DND-41 (cell line): Measurements from ENCODE around the gene ANKS1B.

ENCODE experiments used
- ATAC-seq: fragments of 200-7000 bp; cut with Tn5 transposase; 3 replicates; pipeline ENCODE4 v1.9.1; 2021; ENCODE audit warnings: low read depth; ENCODE audit not compliant: insufficient read depth
- DNase-seq: peaks from one replicate; pipeline ENCODE4 v3.0.0-alpha.2; 2020
- H2AFZ ChIP-seq: 2 replicates; pipeline ENCODE4 v1.6.0; 2012; ENCODE audit warnings: low read depth, low read length
- H3K27ac ChIP-seq: 2 replicates; pipeline ENCODE4 v1.5.1; 2012; ENCODE audit warnings: low read length, inconsistent platforms
- H3K27me3 ChIP-seq: fragments of 200-600 bp; sonication (generic); 2 replicates; pipeline ENCODE4 v1.6.0; 2012; ENCODE audit warnings: low read length, mild to moderate bottlenecking, inconsistent platforms; ENCODE audit not compliant: insufficient read depth, poor library complexity
- H3K36me3 ChIP-seq: 2 replicates; pipeline ENCODE4 v1.5.1; 2012; ENCODE audit warnings: low read length, inconsistent platforms; ENCODE audit not compliant: insufficient read depth
- H3K4me1 ChIP-seq: 2 replicates; pipeline ENCODE4 v1.5.1; 2012; ENCODE audit warnings: mild to moderate bottlenecking, low read length; ENCODE audit not compliant: insufficient read depth
- H3K4me2 ChIP-seq: 2 replicates; pipeline ENCODE4 v1.6.0; 2012; ENCODE audit warnings: mild to moderate bottlenecking, moderate library complexity, low read length, inconsistent platforms; ENCODE audit not compliant: insufficient read depth
- H3K4me3 ChIP-seq, 2 experiments: fragments of 200-600 bp in 1 of 2; shearing (Covaris generic) in 1 of 2; 2 replicates each; pipeline ENCODE4 v1.5.1; 2012 to 2016; ENCODE audit warnings: inconsistent platforms in 2 of 2, low read length in 2 of 2, mild to moderate bottlenecking in 2 of 2, low read depth in 1 of 2, moderate library complexity in 1 of 2
- H3K79me2 ChIP-seq: 2 replicates; pipeline ENCODE4 v1.6.0; 2012; ENCODE audit warnings: low read length, inconsistent platforms; ENCODE audit not compliant: insufficient read depth
- H3K9ac ChIP-seq: 2 replicates; pipeline ENCODE4 v1.6.0; 2012; ENCODE audit warnings: low read depth, mild to moderate bottlenecking, inconsistent platforms, low read length, moderate library complexity
- H3K9me3 ChIP-seq: 2 replicates; pipeline ENCODE4 v1.5.1; 2012; ENCODE audit warnings: low read length, moderate library complexity, mild to moderate bottlenecking, inconsistent platforms; ENCODE audit not compliant: insufficient read depth, severe bottlenecking
- H4K20me1 ChIP-seq: 2 replicates; pipeline ENCODE4 v1.6.0; 2012; ENCODE audit warnings: low read length; ENCODE audit not compliant: insufficient read depth
- EZH2 ChIP-seq: IDR thresholded peaks from 3 replicates; pipeline ENCODE4 v1.6.1; 2012; ENCODE audit warnings: borderline replicate concordance, low read depth, mild to moderate bottlenecking, moderate library complexity, low read length, inconsistent platforms; ENCODE audit not compliant: severe bottlenecking
- TF ChIP-seq, protein P1 (sequence below): IDR thresholded peaks from 2 replicates; pipeline ENCODE4 v1.5.1; 2012; ENCODE audit warnings: borderline replicate concordance, low read length, moderate library complexity, mild to moderate bottlenecking; ENCODE audit not compliant: poor library complexity, severe bottlenecking; ENCODE audit errors: extremely low read depth

ANKS1B gene

DNA sequence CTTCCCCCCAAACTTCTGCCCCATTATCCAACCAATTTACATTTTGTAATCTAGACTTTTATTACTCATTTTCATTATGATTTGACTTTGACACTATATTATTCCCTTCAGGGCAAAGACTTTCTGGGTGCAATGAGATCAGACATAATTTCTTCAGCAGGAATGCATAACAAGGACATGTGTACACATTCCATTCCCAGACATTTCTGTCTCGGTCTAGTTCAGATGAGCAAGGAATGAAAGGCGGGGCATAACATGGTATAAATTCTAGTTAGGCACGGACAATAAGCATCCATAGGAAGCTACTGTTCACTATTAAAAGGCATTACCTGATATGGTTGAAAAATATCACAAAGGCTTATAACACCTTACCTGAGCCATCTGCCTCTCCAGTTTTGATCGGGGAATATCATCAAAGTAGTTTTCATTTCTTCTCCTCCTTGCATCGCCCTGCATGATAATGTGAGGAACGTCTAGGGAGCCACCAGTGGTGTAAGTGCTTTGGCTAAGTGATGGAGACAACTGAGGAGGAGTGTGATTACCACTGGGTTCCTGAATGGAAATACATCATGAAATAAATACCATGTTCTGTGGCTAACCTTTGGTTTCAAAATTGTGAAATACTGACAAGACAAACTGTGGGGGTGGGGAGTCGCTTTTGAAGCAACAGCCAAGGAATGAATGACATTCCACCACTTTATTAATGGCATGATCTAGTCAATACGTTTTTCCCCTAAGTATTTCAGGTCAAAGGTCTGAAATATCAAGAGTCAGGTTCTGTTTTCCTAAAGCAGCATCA is 1155.7 kb downstream of the ANKS1B start:
- TF ChIP-seq, protein P1, sequence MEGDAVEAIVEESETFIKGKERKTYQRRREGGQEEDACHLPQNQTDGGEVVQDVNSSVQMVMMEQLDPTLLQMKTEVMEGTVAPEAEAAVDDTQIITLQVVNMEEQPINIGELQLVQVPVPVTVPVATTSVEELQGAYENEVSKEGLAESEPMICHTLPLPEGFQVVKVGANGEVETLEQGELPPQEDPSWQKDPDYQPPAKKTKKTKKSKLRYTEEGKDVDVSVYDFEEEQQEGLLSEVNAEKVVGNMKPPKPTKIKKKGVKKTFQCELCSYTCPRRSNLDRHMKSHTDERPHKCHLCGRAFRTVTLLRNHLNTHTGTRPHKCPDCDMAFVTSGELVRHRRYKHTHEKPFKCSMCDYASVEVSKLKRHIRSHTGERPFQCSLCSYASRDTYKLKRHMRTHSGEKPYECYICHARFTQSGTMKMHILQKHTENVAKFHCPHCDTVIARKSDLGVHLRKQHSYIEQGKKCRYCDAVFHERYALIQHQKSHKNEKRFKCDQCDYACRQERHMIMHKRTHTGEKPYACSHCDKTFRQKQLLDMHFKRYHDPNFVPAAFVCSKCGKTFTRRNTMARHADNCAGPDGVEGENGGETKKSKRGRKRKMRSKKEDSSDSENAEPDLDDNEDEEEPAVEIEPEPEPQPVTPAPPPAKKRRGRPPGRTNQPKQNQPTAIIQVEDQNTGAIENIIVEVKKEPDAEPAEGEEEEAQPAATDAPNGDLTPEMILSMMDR: no peak
- no peak for TF ChIP-seq EZH2
- Histone ChIP-seq H3K27me3 (peaks cover 18% of the 10 kb centered on the region), H3K27ac (no peak overlapping the region), H3K9ac (no peak overlapping the region), H2AFZ (no peak overlapping the region), H3K36me3 (no peaks in the 10 kb centered on the region), H3K4me2 (no peak overlapping the region), H4K20me1 (no peaks in the 10 kb centered on the region), H3K9me3 (no peaks in the 10 kb centered on the region), H3K79me2 (no peaks in the 10 kb centered on the region), H3K4me1 (no peaks in the 10 kb centered on the region), H3K4me3 (no peak overlapping the region)
- ATAC-seq (no peak), DNase-seq (no peak)

DNA sequence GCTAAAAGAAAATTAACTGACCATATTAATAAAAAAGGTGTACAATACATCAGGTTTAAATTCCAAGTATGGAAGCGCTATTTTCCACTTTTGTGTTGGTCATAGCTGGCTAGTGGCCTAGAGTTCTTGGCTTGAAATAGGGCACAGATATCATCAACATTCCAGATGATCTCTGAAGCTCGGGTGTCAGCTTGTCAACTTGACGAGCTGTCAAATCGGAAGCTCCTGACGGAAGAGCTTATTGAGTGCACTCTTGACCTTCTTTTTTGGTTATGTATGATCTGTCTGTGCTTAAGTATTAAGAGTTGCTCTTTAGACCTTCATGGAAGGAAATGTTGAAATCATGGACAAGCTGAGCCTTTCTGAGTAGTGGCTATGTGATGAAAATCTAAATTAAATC is 1161.7 kb downstream of the ANKS1B start:
- H3K4me3 ChIP-seq: no peak overlapping the region
- no peak overlapping the region for H3K9ac ChIP-seq
- no peaks in the 10 kb centered on the region for H4K20me1 ChIP-seq
- no peak overlapping the region for H2AFZ ChIP-seq
- no peak overlapping the region for H3K4me2 ChIP-seq
- peaks cover 17% of the 10 kb centered on the region for H3K27me3 ChIP-seq
- TF ChIP-seq EZH2: no peak
- TF ChIP-seq, protein P1: no peak
- no peak overlapping the region for H3K27ac ChIP-seq
- no peaks in the 10 kb centered on the region for H3K9me3 ChIP-seq
- ATAC-seq: no peak
- no peak for DNase-seq
- H3K4me1 ChIP-seq: no peaks in the 10 kb centered on the region
- H3K36me3 ChIP-seq: no peaks in the 10 kb centered on the region
- H3K79me2 ChIP-seq: no peaks in the 10 kb centered on the region

DNA sequence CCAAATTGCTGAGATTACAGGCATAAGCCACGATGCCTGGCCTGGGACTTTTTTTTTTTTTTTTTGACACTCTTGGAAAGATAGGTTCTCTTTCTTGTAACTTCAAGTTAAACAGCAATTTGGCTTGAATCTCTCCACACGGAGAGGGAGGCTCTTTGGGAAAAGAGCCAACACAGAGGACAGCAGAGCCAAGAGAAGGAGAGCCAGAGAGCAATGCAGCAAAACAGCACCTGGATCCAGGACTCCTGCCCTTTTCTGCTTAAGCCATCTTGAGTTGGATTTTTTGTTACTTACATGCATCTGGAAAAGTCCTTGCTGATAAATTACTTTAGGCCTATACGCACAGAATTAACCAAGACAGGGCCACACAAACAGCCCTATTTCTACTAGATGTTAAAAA is 1162.9 kb downstream of the ANKS1B start:
- no peak overlapping the region for H2AFZ ChIP-seq
- no peak for ATAC-seq
- no peak overlapping the region for H3K27ac ChIP-seq
- H3K9ac ChIP-seq: no peak overlapping the region
- H3K27me3 ChIP-seq: peaks cover 14% of the 10 kb centered on the region
- DNase-seq: no peak
- H3K4me3 ChIP-seq: no peak overlapping the region
- no peaks in the 10 kb centered on the region for H3K79me2 ChIP-seq
- TF ChIP-seq, protein P1: no peak
- no peak for TF ChIP-seq EZH2
- no peaks in the 10 kb centered on the region for H3K36me3 ChIP-seq
- no peak overlapping the region for H3K4me2 ChIP-seq
- H4K20me1 ChIP-seq: no peaks in the 10 kb centered on the region
- H3K4me1 ChIP-seq: no peaks in the 10 kb centered on the region
- no peaks in the 10 kb centered on the region for H3K9me3 ChIP-seq
